Pancreas (tissue), 10 donors: ENCODE data around the gene HSD17B14. TPM values are rescaled to one million over a fixed set of nuclear protein-coding genes. Genes with fewer than 3 reads are reported as not detected.

Experiments used
- ATAC-seq, 4 donors: fragments of 200-7000 bp; cut with Tn5 transposase; one replicate each; pipeline versions ENCODE4 v1.8.0 to v1.9.1; 2020; ENCODE audit warnings: mild to moderate bottlenecking in 4 of 4, moderate library complexity in 4 of 4
- DNase-seq, 6 donors: peaks; one replicate each; pipeline ENCODE4 v3.0.0-alpha.2; 2020
- FAIRE-seq: peaks from 2 replicates; lab custom pipeline; 2012; peaks lifted over from hg19 to GRCh38; lab: Jason Lieb, UNC
- H3K27ac ChIP-seq, 4 donors: fragments of 200-600 bp; sonication (generic); 1 replicate in 3 of 4; 2 replicates in 1 of 4; pipeline versions ENCODE4 v1.5.0 to v1.8.0; 2020
- H3K27me3 ChIP-seq, 4 donors: fragments of 200-600 bp; one replicate each; pipeline ENCODE4 v1.8.0; 2021
- H3K36me3 ChIP-seq, 3 donors: fragments of 200-600 bp; sonication (generic) in 1 of 3; one replicate each; pipeline versions ENCODE4 v1.5.0 to v1.8.0; 2020 to 2021
- H3K4me1 ChIP-seq, 3 donors: fragments of 200-600 bp; one replicate each; pipeline ENCODE4 v1.8.0; 2021
- H3K4me3 ChIP-seq, 4 donors: fragments of 200-600 bp; sonication (generic) in 2 of 4; one replicate each; pipeline versions ENCODE4 v1.5.0 to v1.8.0; 2020 to 2021
- H3K9me3 ChIP-seq, 4 donors: fragments of 200-600 bp; one replicate each; pipeline ENCODE4 v1.8.0; 2021
- CTCF ChIP-seq, 4 donors: fragments of 200-600 bp; sonication (generic) in 3 of 4; IDR thresholded peaks; one replicate each; pipeline versions ENCODE4 v1.5.0 to v1.8.0; 2021; ENCODE audit warnings: antibody characterized with exemption in 4 of 4
- WGBS, 2 donors: extraction: QIAGEN DNeasy Blood & Tissue Kit; methylation state at CpG; one replicate each; pipeline ENCODE4 v1.1.7; 2013; 5-methylcytosine and 5-hydroxymethylcytosine counted together
- intact Hi-C, 3 donors: fragments of 100-400 bp; cut with DNase I; formaldehyde crosslinking; loops; one replicate each; pipeline versions ENCODE4 v1.11.1 to v1.14.2; 2022
- polyA plus RNA-seq, 2 donors: library from polyadenylated mRNA; stranded (reverse); fragments of 200-250 nt; gene quantifications; one replicate each; pipeline ENCODE4 v1.2.3, GENCODE V29; 2013
- total RNA-seq, 6 donors: library from RNA; stranded (reverse); fragmentation: NEBNext Ultra II Directional in 4 of 6; extraction: Animal tissue kit (Norgen Biotek cat#: 25700) in 4 of 6; gene quantifications; one replicate each; pipeline versions ENCODE4 v1.2.1 to v1.2.4, GENCODE V29; 2021 to 2023
- donor health status: healthy with polysubstance abuse.
- donor health status: DM: no; HTN: no; CAD: no; lungs with moderate emphysema.
- donor health status: DM: no; HTN: no; CAD: no.
- donor health status: control.
- donor health status: control.
- donor health status: Bipolar disorder and iron deficiency.
- donor health status: DM: yes; HTN: yes; CAD: no.
- donor health status: DM: no; HTN: no; CAD: no.
- donor health status: DM: no; HTN: no; CAD: no.
- donor health status: DM: yes; HTN: yes; CAD: no.

The HSD17B14 gene
- total and polyA plus RNA-seq, 8 donors: 0.69 to 25.4 (median 2.8) TPM

DNA sequence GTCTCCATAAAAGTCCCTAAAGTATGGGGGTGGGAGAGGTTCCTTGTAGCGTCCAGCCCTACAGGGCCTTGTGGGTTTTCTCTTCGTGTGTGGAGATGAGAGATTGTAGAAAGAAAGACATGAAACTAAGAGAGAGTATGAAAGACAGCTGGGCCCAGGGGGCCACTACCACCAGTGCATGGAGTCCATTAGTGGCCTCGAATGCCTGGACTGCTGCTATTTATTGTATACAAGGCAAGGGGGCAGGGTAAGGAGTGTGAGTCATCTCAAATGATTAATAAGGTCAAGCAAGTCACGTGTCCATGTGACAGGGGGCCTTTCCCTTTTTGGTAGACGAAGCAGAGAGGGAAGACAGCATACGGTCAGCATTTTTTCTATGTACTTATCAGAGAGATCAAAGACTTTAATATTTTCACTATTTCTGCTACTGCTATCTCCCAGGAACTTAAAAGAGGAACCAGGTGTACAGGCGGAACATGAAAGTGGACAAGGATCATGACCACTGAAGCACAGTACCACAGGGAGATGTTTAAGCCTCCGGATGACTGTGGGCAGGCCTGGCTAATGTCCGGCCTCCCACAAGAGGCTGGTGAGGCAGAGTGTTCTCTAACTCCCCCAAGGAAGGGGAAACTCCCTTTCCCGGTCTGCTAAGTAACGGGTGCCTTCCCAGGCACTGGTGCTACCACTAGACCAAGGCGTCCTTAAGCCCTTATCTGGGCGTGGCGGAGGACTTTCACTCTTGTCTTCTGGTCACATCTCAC, 55.5 kb downstream of the HSD17B14 start:
- Histone ChIP-seq H3K4me1 (peaks cover 17 to 26% (median 24%) of the 10 kb centered on the region in 3 donors), H3K36me3 (no peaks in the 10 kb centered on the region), H3K9me3 (no peaks in the 10 kb centered on the region), H3K4me3 (no peak overlapping the region), H3K27ac (peak overlapping the region; percentile 62 to 91 (median 83)), H3K27me3 (no peaks in the 10 kb centered on the region)
- peak in 4 of 6 donors; percentile 60 to 81 (median 74) for DNase-seq
- intact Hi-C loops: no loop called here
- FAIRE-seq: no peak
- TF ChIP-seq CTCF (IDR thresholded peaks at IDR 0.05): no peak
- WGBS, 2 donors: 22 to 29% methylated on average over 14 of the region's 14 CpGs
- ATAC-seq: peak; percentile 35 to 51 (median 46)

- no peaks in the 10 kb centered on the region for H3K27me3 ChIP-seq
- H3K4me3 ChIP-seq: no peak overlapping the region
- no peak for TF ChIP-seq CTCF (IDR thresholded peaks at IDR 0.05)
- peak overlapping the region in 2 of 4 donors; percentile 85 to 91 for H3K27ac ChIP-seq
- H3K9me3 ChIP-seq: no peaks in the 10 kb centered on the region
- 43 to 48% methylated on average over 1 of the region's 1 CpG for WGBS, 2 donors
- FAIRE-seq (no peak), DNase-seq (no peak), ATAC-seq (no peak)
- intact Hi-C loops: no loop called here
- peaks cover 18 to 29% (median 27%) of the 10 kb centered on the region in 3 donors for H3K4me1 ChIP-seq
- H3K36me3 ChIP-seq: no peaks in the 10 kb centered on the region
Measured at GRCh38 chr19:48779636-48780035, 56.7 kb downstream of the HSD17B14 start.

GRCh38 chr19:48777720-48778119, 58.6 kb downstream of the HSD17B14 start:
- intact Hi-C loops: no loop called here
- no peak for ATAC-seq
- DNase-seq: no peak
- Histone ChIP-seq H3K4me3 (no peak overlapping the region), H3K36me3 (no peaks in the 10 kb centered on the region), H3K4me1 (peaks cover 26 to 36% (median 33%) of the 10 kb centered on the region in 3 donors), H3K27me3 (no peaks in the 10 kb centered on the region), H3K9me3 (no peaks in the 10 kb centered on the region), H3K27ac (peak overlapping the region in 1 of 4 donors; percentile 74)
- no peak for FAIRE-seq
- TF ChIP-seq CTCF (IDR thresholded peaks at IDR 0.05): no peak
- 78 to 83% methylated on average over 12 of the region's 12 CpGs for whole genome bisulfite sequencing, 2 donors

- FAIRE-seq (no peak), ATAC-seq (no peak), DNase-seq (no peak)
- peak overlapping the region in 3 of 4 donors; percentile 50 to 90 (median 74) for H3K27ac ChIP-seq
- 42 to 46% methylated on average over 5 of the region's 5 CpGs for WGBS, 2 donors
- H3K9me3 ChIP-seq: no peaks in the 10 kb centered on the region
- H3K27me3 ChIP-seq: no peaks in the 10 kb centered on the region
- no peaks in the 10 kb centered on the region for H3K36me3 ChIP-seq
- intact Hi-C loops: no loop called here
- no peak for TF ChIP-seq CTCF (IDR thresholded peaks at IDR 0.05)
- peaks cover 26 to 40% (median 36%) of the 10 kb centered on the region in 3 donors for H3K4me1 ChIP-seq
- H3K4me3 ChIP-seq: no peak overlapping the region
Measured at GRCh38 chr19:48777139-48777538, 59.2 kb downstream of the HSD17B14 start.

DNA sequence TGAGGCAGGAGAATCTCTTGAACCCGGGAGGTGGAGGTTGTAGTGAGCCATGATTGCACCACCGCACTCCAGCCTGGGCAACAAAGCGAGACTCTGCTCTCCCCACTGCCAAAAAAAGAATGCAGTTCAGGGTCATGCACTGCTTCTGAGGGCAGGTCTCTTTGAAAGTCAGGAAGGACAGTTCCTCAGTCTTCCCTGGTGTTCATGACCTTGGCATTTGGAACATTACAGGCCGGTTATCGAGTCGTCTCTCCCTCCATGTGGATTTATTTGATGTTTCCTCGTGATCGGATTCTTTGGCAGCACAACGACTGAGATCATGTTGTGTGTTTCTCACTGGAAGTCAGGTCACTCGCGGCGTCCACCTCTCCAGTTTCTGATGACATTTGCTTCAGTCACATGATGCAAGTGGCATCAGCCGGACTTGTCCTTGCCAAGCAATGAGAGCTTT, 63.8 kb downstream of the HSD17B14 start:
- 10 to 14% methylated on average over 13 of the region's 13 CpGs for WGBS, 2 donors
- TF ChIP-seq CTCF (IDR thresholded peaks at IDR 0.05): no peak
- intact Hi-C loops: no loop called here
- DNase-seq (peak; percentile 71 to 92 (median 88)), FAIRE-seq (no peak), ATAC-seq (peak; percentile 61 to 80 (median 68))
- Histone ChIP-seq H3K9me3 (no peaks in the 10 kb centered on the region), H3K4me1 (peaks cover 24 to 36% (median 28%) of the 10 kb centered on the region in 3 donors), H3K27ac (peak overlapping the region; percentile 55 to 79 (median 70)), H3K4me3 (no peak overlapping the region), H3K36me3 (no peaks in the 10 kb centered on the region), H3K27me3 (no peaks in the 10 kb centered on the region)
